Activated T-helper 1 cell treated with anti-CD3 and anti-CD28 coated beads, Interleukin-2, amount 50 U/mL, for 16 hours (primary cell): ENCODE data around the gene PPP1R12B.
"Not testable (repeated sequence)": the region's sequence is repeated elsewhere in the genome, so short reads cannot be mapped to it uniquely, and the experiment has no call there.

Source experiments
- DNase-seq, 2 donors: peaks; one replicate each; pipeline ENCODE4 v3.0.0-alpha.2; 2020; ENCODE audit warnings: low read depth in 1 of 2, low spot score in 1 of 2

PPP1R12B gene

GRCh38 chr1:202438393-202439174 lies 90.1 kb downstream of the PPP1R12B start:
- no peak for DNase-seq

DNA sequence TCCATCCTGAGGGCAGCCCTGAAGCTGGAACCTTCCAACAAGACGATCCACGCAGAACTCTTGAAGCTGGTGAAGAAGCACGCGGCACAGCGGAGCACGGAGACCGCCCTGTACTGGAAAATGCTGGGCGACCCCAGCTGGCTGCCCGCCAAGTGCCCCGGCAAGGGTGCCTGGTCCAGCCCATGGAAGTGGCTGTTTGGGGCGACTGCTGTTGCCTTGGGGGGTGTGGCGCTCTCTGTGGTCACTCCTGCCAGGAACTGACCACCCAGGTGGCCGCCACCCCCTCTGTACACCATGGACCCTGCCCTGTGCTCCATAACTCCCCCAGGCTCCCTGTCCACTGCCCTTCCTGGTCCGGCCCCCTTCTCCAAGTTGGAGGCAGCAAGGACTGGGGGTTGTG lies 90.8 kb downstream of the PPP1R12B start:
- DNase-seq, result no peak

- not testable (repeated sequence) for DNase-seq
Measured at GRCh38 chr1:202448140-202448539, 99.6 kb downstream of the PPP1R12B start.

DNA sequence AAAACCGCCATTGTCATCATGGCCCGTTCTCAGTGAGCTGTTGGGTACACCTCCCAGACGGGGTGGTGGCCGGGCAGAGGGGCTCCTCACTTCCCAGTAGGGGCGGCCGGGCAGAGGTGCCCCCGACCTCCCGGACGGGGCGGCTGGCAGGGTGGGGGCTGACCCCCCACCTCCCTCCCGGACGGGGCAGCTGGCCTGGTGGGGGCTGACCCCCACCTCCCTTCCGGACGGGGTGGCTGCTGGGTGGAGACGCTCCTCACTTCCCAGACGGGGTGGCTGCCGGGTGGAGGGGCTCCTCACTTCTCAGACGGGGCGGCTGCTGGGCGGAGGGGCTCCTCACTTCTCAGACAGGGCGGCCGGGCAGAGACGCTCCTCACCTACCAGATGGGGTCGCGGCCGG lies 103.1 kb downstream of the PPP1R12B start:
- not testable (repeated sequence) for DNase-seq

GRCh38 chr1:202452508-202452907 lies 104.0 kb downstream of the PPP1R12B start:
- no peak for DNase-seq

DNA sequence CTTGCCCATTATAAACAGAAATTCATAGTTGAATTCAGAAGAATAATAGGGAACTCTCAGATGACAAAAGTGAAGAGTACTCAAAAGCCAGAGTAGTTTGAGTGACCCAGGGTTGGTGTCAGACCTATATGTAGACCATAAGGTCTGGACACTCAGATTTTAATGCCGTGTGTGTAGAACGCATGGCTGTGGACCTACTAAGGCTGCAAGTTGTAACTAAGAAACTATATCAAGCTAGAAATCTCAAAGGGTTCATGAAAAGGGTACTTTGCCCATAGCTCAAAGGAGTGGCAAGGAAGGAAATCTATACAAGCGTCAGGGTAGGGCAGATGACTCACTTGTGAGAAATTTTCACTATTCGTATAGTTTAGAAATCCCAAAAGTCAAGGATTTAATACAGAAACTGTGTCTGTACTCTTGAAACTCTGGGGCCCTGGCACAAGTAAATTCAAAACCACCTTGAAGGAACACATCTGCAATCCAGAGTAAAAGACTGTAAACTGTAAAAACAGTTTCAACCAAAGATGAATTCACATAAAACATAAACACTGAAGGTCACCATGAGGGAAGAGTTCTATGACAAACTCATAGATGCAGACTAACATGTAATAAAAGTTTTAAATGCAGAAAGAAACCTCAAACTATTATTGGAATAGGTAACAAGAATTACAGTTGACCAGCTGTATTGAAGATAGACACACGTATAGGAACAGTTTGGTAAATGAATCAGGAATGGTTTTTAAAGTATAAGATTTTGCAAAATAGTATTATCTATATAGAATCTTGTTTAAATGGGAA lies 108.1 kb downstream of the PPP1R12B start:
- DNase-seq, result not testable (repeated sequence)

GRCh38 chr1:202458651-202459050 lies 110.2 kb downstream of the PPP1R12B start:
- DNase-seq, result not testable (repeated sequence)

DNA sequence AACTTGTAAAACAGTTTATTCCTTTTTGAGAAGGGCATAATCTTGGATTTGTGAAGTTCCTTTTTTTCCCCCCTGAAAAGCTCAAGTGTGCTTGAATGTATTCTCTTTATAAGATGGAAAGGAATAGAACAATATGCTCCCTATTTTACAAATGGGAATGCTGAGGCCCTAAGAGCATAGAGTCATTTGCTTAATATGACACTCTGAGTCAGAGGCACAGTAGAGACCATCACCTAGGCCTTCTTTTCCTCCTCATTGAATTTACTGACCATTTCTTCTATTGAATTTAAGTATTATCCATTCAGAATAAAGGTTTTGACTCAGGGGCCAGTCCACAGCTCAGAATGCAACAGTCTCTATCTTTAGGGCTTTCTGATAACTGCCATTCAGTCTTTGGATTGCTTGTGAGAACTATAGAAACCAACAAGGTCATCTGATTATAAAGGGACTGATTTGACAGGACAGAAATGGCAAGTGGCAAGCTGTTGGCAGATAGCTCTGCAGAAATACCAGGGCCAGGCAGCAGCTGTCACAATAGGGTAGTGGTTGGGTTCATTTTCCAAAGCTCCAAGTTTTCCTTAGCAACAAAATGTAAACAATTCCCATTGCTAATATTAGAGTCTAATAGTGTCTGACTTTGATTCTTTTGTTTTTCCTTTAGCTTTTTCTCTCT lies 111.1 kb downstream of the PPP1R12B start:
- not testable (repeated sequence) for DNase-seq

DNA sequence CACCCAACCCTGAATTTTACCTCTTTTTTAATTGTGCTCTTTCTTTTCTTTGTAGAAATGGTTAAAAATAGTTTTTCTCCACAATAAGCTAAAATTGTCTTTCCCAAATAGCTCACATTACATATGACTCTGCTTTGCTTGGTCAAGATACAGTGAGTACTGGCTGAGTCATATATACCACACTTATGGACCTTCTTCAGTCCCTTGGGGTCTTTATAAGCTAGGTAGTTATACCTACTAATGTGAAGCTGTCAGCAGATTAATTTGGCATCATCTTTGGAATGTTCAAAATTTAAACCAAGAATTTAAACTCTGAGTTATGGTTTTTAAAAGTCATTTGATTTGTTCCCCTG lies 111.6 kb downstream of the PPP1R12B start:
- DNase-seq, result not testable (repeated sequence)

GRCh38 chr1:202462342-202463076 lies 114.0 kb downstream of the PPP1R12B start:
- no peak for DNase-seq

DNA sequence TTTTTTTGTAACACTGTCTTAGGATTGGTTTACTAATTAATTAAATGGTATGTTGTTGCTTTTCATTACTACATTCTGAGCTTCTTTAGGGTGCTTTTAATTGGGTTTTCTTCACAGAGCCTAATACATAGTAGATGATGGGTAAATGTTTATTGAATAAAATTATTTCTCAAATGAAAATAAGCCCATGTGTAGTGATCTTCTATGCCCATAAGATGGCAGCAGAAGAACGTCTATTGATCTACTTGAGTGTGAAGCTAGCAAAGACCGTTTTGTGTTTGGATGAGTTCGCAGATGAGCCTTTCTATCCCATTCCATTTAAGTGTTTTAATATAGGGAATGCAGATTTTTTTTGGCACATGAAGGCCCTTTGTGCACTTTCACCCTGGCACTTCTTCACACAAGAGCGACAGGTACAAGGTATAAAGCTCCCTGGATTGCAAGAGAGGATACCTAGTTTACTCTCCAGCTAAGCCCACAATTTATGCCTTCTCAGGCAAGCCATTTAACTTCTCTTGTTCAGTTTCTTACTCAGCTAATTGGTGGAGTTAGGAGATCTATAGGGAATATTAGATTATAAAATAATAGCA lies 115.7 kb downstream of the PPP1R12B start:
- DNase-seq, result not testable (repeated sequence)

- not testable (repeated sequence) for DNase-seq
Measured at GRCh38 chr1:202465644-202466270, 117.3 kb downstream of the PPP1R12B start.

GRCh38 chr1:202466339-202466738 lies 117.8 kb downstream of the PPP1R12B start:
- DNase-seq, result not testable (repeated sequence)

DNA sequence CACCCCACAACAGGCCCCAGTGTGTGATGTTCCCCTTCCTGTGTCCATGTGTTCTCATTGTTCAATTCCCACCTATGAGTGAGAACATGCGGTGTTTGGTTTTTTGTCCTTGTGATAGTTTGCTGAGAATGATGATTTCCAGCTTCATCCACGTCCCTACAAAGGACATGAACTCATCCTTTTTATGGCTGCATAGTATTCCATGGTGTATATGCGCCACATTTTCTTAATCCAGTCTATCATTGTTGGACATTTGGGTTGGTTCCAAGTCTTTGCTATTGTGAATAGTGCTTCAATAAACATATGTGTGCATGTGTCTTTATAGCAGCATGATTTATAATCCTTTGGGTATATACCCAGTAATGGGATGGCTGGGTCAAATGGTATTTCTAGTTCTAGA lies 118.9 kb downstream of the PPP1R12B start:
- DNase-seq, result not testable (repeated sequence)

DNA sequence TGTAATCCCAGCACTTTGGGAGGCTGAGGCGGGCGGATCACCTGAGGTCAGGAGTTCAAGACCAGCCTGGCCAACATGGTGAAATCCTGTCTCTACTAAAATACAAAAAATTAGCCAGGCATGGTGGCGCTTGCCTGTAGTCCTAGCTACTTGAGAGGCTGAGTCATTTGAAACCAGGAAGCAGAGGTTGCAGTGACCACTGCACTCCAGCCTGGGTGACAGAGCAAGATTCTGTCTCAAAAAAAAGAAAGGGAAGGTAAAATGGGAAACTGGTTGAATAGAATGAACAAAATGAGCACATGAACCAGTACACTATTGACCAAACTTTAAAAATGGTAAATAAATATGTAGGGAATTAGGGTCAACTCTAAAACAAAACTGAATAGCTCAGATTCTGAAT lies 120.2 kb downstream of the PPP1R12B start:
- DNase-seq, result not testable (repeated sequence)

- not testable (repeated sequence) for DNase-seq
Measured at GRCh38 chr1:202469123-202469522, 120.6 kb downstream of the PPP1R12B start.

DNA sequence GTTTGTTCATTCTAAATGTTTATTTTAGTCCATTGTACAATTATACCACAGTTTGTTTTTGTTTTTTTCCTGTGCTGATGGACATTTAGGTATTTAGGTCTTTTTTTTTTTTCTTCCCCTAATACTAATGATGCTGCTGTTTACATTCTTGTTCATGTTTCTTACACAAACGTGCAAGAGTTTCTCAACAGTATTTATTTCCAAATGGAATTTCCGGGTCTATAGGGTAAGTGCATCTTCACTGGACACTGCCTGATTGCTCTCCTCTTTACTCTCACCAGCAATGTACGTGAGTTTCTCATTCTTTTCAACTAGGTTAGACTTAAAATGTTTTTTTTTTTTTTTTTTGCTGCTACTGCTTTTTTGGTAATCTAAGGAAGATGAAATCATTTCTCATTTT lies 122.7 kb downstream of the PPP1R12B start:
- no peak for DNase-seq

GRCh38 chr1:202472347-202473124 lies 124.0 kb downstream of the PPP1R12B start:
- DNase-seq, result not testable (repeated sequence)

DNA sequence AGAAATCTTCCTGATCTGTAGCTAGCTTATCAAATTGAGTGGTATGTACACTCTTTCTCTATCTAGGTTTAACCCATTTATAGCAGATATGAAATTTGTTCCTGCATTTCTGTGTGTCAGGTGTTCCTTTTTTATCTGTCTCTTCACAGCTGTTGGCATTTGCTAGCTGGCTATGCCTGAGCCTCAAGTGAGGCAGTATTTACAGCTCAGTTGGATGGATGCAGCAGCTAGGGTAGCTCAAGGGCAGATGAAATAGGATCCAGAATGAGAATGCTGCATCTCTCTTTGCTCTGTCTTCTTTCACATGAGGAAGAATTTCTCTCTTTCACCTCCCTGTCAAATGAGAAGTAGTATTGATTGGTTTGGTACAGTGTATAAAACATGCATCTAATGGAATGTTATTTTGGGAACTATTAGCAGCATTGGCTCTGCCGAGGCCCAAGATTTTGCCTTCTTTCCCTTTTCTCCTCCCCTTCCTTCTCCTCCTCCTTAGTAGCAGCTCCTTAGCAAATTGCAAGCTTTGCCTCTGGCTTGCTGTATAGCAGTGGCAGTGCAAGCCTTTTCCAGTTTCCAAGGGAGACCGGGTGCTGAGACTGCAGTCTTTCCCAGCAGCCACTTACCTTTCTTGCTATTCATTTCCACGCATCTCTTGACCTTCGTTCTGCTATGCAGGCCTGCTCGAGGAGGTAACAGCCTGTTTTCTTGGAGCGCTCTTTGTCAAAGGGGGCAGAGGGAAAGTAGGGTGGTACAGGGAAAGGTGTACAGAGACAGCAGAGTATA lies 125.0 kb downstream of the PPP1R12B start:
- DNase-seq, result not testable (repeated sequence)
